NCI-H446 (cell line): ENCODE data around the gene ZSWIM3.
"Not testable (repeated sequence)": the region's sequence is repeated elsewhere in the genome, so short reads cannot be mapped to it uniquely, and the experiment has no call there.

Experiments
- DNase-seq, 2 experiments: peaks; one replicate each; lab custom pipeline; 2025; lab: John Stamatoyannopoulos, UW

The ZSWIM3 gene

GRCh38 chr20:45861221-45862075 is 4.0 kb downstream of the ZSWIM3 start:
- DNase-seq: peak in 1 of 2 experiments; percentile 33

DNA sequence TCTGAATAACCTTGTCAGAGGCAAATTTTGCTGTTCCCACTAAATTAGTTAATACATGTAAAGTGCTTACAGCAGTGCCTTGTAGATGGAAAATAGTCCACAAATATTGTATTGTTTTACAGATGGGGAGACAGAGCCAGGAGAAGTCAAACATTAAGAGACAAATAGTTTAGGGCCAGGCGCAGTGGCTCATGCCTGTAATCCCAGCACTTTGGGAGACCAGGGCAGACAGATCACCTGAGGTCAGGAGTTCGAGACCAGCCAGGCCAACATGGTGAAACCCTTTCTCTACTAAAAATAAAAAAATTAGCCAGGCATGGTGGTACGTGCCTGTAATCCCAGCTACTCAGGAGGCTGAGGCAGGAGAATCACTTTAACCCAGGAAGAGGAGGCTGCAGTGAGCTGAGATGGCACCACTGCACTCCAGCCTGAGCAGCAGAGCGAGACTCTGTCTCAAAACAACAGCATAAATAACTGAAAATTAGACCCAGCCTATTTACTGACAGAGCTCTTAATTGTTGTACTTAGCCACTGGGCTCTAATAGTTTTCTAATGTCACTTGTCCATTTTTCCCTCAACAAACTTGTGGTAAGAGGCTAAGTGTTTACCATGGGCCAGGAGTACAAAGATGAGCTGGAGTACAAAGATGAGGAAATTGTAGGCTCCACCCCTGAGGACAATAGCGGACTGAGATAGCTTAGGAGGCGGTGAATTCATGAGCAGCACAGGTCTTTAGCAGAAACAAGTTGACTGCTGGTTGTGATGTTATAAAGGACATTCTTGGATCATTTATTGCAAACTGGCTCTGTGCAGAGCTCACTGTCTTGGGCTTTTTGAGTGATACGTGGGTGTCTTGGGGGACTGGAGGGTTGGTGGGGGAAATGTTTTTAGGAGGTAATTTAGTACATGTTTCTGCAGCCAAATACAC is 6.4 kb downstream of the ZSWIM3 start:
- DNase-seq: no peak

DNA sequence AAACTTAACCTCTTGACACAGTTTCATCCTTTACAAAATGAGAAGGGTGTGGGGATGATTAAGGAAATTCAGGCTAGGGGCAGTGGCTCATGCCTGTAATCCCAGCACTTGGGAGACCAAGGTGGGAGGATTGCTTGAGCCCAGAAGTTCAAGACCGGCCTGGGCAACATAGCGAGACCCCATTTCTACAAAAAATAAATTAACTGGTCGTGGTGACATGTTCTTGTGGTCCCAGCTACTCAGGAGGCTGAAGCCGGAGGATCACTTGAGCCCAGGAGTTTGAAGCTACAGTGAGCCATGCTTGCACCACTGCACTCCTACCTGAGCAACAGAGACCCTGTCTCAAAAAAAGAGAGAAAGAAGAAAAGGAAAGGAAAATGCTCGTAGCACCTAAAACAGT is 9.0 kb downstream of the ZSWIM3 start:
- DNase-seq: no peak

DNA sequence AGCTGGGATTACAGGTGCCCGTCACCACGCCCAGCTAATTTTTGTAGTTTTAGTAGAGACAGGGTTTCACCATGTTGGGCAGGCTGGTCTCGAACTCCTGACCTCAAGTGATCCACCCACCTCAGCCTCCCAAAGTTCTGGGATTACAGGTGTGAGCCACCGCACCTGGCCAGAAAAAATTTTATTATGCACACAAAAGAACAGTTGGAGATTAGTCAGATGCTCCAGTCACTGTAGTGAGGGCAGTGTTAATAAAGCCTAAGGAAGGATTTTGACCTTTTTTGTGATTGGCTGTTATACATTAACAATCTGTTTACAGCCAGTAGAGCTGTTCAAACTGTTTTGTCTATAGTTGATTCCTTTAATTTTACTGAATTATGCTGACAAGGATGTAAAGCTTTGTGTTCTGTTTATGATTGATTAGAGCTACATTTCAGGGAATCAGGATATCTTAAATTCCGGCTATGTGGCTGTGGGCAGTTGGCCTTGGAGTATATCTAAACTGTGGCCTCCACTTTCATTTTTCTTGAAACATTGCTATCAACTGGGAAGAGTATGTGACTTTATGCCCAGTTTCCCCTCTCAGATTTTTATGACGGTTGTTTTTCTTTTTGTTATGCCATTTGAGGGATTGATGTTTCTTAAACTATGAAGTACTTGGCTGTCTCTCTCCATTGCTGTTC is 9.9 kb downstream of the ZSWIM3 start:
- no peak for DNase-seq

GRCh38 chr20:45867819-45868176 is 10.4 kb downstream of the ZSWIM3 start:
- no peak for DNase-seq

DNA sequence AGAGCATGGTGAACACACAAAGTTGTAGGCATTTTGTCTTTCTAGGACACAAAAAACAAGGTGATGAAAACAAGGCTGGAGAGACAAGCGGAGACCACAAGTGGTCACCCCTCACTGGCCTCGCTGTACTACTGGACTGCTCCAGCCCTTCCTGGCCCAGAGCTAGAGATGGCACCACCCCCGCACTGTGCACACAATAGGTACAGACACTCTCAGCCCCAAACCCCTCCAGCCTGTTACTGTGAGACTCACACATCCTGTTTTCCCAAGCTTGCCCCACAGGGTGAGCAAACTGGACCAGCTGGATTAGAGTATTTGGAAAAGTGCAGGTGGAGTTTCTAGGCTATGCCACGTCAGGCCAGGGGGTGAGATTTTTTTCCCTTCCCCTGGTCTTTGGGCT is 15.2 kb downstream of the ZSWIM3 start:
- DNase-seq: no peak

DNA sequence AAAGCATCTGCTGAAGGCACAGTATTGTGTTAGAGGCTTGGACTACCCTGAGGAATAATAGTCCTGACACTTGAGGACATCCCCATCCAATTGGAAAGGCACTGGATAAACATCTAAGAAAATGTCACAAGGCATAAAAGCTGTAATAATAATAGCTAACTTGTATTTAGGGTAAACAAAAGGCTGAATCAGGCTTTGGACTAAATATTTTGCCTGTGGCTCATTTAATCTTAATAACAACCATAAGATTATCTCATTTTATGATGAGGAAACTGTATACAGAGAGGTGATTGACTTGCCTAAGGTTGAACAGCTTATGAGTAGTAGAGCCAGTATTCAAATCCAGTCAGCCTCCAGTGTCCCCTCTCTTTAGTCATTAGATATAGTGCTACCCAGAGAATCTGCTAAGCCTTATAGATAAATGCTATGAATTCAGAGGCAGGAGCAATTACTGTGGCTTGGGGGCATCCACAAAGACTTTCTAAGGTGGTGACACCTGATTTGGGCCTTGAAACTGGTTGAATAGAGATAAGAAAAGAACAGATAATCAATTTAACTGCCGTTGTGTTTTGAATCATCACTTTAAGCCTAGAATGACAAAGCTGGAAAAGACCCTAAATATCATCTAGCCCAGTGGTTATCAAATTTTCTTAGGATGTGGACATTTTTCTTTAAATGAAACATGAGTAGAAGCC is 16.1 kb downstream of the ZSWIM3 start:
- no peak for DNase-seq

DNA sequence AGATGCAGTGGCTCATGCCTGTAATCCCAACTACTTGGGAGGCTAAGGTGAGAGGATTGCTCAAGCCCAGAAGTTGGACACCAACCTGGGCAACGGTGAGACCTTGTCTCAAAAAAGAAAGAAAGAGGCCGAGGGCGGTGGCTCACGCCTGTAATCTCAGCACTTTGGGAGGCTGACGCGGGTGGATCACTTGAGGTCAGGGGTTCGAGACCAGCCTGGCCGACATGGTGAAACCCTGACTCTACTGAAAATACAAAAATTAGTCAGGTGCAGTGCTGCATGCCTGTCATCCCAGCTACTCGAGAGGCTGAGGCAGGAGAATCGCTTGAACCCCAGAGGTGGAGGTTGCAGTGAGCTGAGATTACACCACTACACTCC is 16.7 kb downstream of the ZSWIM3 start:
- not testable (repeated sequence) for DNase-seq

DNA sequence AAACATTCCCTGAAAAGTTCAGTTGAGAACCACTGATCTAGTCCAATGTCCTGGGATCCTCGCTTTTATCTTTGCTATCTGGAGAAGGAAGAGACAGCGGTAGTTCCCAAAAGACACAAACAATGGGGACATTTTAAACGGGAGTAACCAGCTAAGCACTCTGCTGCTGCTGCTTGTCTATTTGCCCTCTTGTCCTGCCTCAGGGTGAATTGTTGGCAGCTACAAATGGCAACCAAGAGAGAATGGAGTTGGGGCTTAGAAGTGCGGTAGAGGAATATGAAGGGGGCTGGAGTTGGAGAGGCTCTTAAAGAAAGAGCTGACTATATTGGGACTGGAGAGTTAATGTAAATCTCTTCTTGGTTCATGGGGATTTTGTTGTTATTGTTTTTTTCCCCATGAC is 17.2 kb downstream of the ZSWIM3 start:
- no peak for DNase-seq

GRCh38 chr20:45878076-45878761 is 20.8 kb downstream of the ZSWIM3 start:
- DNase-seq: no peak

GRCh38 chr20:45880988-45881788 is 23.8 kb downstream of the ZSWIM3 start, which contains the start of gene ZSWIM1:
Gene ZSWIM1, plus strand, starts transcription at chr20:45881227. Its CDS starts 1,366 bp downstream, at chr20:45882593.
- peak; percentile 99 for DNase-seq

- no peak for DNase-seq
Observed at GRCh38 chr20:45882469-45883099, 25.2 kb downstream of the ZSWIM3 start.

GRCh38 chr20:45883100-45883469 is 25.7 kb downstream of the ZSWIM3 start:
- no peak for DNase-seq

- no peak for DNase-seq
Observed at GRCh38 chr20:45886590-45887345, 29.4 kb downstream of the ZSWIM3 start.

- DNase-seq: no peak
Observed at GRCh38 chr20:45887346-45887715, 29.9 kb downstream of the ZSWIM3 start, which contains the start of gene SPATA25. Gene SPATA25, minus strand, starts transcription at chr20:45887622. Its CDS starts 32 bp downstream, at chr20:45887590.

- DNase-seq: no peak
Observed at GRCh38 chr20:45888681-45889080, 31.3 kb downstream of the ZSWIM3 start.

DNA sequence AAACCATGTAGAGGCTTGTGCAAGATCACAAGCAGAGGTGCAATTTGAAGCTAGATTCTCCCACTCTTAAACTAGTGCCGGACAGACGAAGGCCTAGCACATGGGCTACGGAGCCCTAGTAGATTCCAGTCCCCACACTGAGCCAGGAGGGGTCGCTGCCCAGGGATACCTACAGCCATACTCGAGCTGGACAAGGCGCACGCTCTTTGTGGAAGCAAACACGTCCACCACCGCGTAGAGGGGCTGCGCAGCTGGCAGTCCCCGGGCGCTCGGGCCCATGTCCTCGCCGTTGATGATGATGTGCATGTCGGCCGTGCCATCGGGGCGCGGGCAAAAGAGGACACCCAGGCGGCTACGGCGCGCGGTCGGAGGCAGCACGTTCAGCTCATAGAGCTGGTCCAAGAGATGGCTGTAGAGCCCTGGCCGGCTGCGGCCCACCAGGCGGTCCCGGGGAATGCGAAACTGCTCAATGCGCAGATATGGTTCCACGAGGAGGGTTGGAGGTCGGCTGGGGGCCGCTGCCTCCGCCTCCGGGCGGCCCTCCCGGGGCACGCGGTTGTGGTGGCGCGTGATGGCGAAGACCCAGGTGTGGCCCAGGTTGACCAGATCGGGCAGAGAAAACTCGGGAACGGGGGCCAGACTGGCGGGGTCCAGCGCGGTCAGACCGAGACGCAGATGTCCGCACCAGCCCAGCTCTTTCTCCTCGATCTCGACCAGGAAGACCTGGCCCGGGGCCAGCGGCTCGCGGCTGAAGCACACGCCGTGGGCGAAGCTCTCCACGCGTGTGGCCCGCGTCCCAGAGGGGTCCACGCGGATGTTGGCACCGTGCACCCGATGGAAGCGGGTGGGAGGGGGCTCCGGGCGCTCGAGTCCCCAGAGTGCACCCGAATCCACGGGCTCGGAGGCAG is 32.9 kb downstream of the ZSWIM3 start:
- DNase-seq: peak in 1 of 2 experiments; percentile 35
